Superior temporal gyrus (tissue), 1 donor: ENCODE measurements around the gene ZNF557.

Experiments
- DNase-seq: peaks from one replicate; pipeline ENCODE4 v3.0.0-alpha.2; 2016; ENCODE audit errors: extremely low spot score

The ZNF557 gene

DNA sequence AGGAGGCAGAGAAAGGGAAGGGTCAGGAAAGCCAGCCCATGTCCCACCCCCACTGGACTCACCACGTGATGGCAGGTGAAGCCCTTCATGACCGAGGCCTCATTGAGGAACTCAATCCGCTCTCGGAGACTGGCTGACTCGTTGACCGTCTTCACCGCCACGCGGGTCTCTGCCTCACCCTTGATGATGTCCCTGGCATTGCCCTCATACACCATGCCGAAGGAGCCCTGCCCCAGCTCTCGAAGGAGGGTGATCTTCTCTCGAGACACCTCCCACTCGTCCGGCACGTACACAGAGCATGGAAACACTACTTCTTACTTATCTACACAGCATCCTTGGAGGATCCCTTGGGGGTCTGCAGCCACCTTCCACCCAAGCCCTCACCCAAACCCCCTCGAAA lies 55.7 kb downstream of the ZNF557 start:
- no peak for DNase-seq

DNA sequence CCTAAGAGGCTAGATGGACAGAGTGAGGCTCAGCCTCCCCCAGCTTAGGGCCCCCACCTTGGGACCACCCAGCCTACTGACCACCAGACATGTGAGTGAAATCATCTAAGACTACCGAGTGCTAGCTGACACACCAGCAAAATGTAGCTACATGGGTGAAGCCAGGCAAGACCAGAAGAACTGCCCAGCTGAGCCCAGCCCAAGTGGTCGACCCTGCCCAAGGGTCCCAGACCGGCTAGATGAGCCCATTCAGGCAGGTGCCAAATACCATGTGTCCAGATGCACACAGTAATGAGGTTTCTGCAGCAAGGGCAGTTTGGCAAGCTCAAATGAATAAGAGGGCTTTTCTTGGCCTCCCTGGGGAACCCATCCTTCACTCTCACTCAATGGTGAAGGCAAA lies 56.6 kb downstream of the ZNF557 start:
- DNase-seq: no peak

DNA sequence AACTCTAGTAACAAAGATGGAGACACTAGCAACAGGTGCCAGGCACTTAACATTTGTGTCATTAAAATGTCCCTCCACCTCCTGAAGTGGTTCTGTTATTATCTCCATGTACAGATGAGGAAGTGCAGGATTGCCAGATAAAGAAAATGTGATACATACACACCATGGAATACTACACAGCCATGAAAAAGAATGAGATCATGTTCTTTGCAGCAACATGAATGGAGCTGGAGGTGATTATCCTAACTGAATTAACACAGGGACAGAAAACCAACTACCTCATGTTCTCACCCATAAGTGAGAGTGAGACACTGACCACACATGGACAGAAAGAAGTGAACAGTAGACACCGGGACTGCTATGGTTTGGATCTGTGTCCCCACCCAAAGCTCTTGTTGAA lies 60.5 kb downstream of the ZNF557 start:
- DNase-seq: no peak

DNA sequence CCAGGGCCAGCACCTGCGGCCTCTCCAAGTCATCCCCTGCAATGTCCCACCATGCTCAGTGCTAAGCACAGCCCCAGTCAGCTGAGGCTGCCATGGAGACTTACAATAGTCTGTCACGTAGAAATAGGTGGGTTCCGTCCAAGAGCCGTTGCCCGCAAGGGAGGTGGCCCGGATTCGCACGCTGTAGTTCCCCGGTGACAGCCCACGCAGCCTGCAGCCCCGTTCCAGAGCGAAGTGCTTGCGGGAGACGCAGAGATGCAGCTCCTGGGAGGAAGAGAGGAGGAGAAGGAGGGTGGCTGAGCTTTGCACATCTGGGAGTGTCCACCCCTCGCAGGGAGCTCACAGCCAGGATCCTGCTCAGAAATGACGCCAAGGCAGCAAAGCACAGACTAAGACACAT lies 62.6 kb downstream of the ZNF557 start:
- DNase-seq: no peak

DNA sequence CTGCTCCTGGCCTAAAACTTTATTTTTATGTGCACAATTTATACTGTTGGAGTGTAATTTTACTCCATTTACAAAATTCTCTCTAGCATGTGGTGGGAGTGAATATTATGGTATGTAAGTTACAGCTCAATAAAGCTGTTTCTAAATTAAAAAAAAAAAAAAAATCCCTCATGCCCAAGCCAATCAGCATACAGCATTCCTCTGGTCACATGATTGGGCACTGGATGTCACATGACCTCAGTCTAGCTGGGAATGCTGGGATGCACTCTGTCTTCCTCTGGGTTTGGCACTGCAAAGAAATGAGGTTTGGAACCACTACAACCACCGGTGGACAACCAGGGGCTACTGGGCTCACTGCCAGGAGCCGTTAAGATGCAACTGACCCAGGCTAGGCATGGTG lies 67.6 kb downstream of the ZNF557 start:
- no peak for DNase-seq
